ENCODE measurements around the gene LDB2. TPM values are rescaled to one million over a fixed set of nuclear protein-coding genes. Genes with fewer than 3 reads are reported as not detected.

LDB2 gene
- total and polyA plus RNA-seq, 7 donors, result 7.0 to 18.9 (median 10.1) TPM

DNA sequence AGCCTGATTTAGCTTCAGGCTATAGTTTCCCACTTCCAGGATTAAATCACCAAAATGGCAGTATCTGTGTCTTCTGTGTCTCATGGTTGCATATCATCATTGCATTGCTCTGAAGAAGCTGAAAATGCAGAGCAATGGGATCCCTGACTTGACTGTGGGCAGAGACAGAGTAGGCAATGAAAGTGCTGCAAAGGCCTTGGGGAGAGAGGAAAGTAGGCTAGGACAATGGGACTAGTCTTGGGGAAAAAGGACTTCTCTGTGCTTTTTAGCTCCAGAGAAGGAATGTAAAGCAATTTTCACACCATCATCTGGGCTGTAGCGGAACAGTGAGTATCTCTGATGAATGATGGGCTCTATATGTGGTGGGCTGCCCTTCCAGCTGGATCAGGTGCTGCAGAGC is 202.5 kb downstream of the LDB2 start:
- DNase-seq (no peak), ATAC-seq (no peak)
- H3K27ac ChIP-seq, result no peak overlapping the region
- H3K36me3 ChIP-seq (ENCODE audit: insufficient read depth in 1 of 2, low read depth in 1 of 2), result no peaks in the 10 kb centered on the region
- H3K27me3 ChIP-seq (ENCODE audit: insufficient read depth in 3 of 3, low read length in 2 of 3), result no peaks in the 10 kb centered on the region
- H3K9me3 ChIP-seq, result no peaks in the 10 kb centered on the region
- TF ChIP-seq, protein P1, sequence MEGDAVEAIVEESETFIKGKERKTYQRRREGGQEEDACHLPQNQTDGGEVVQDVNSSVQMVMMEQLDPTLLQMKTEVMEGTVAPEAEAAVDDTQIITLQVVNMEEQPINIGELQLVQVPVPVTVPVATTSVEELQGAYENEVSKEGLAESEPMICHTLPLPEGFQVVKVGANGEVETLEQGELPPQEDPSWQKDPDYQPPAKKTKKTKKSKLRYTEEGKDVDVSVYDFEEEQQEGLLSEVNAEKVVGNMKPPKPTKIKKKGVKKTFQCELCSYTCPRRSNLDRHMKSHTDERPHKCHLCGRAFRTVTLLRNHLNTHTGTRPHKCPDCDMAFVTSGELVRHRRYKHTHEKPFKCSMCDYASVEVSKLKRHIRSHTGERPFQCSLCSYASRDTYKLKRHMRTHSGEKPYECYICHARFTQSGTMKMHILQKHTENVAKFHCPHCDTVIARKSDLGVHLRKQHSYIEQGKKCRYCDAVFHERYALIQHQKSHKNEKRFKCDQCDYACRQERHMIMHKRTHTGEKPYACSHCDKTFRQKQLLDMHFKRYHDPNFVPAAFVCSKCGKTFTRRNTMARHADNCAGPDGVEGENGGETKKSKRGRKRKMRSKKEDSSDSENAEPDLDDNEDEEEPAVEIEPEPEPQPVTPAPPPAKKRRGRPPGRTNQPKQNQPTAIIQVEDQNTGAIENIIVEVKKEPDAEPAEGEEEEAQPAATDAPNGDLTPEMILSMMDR (IDR thresholded peaks at IDR 0.05), result no peak
- intact Hi-C loops (cut with DNase I), result no loop called here
- 36 to 67% (median 50%) methylated on average over 1 of the region's 1 CpG for WGBS, 3 donors
- H3K4me1 ChIP-seq, result no peaks in the 10 kb centered on the region
- H3K4me3 ChIP-seq, result no peak overlapping the region

DNA sequence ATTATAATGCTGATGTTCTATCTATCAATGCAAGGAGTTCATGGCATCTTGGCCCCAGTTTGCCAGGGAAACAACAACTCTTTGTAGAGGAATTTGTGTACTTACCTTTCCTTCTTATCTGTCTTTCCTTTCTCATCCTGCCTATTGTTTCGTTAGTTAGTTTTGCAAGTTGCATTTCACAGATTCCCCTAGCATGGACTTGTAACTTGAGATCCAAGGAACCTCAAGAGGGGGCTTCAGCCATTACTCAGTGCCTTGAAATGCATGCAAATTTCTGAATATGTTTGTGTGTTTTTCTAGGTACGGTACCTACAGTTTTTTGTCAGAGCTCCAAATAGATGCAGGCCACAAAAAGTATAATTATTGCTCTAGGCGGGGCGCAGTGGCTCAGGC is 203.6 kb downstream of the LDB2 start:
- Histone ChIP-seq H3K9me3 (no peaks in the 10 kb centered on the region), H3K4me3 (no peak overlapping the region), H3K4me1 (no peaks in the 10 kb centered on the region), H3K36me3 (ENCODE audit: insufficient read depth in 1 of 2, low read depth in 1 of 2) (no peaks in the 10 kb centered on the region), H3K27ac (no peak overlapping the region), H3K27me3 (ENCODE audit: insufficient read depth in 3 of 3, low read length in 2 of 3) (no peaks in the 10 kb centered on the region)
- 77 to 81% (median 79%) methylated on average over 4 of the region's 4 CpGs for WGBS, 3 donors
- TF ChIP-seq, protein P1 (IDR thresholded peaks at IDR 0.05), result no peak
- intact Hi-C loops (cut with DNase I), result no loop called here
- ATAC-seq (no peak), DNase-seq (no peak)

DNA sequence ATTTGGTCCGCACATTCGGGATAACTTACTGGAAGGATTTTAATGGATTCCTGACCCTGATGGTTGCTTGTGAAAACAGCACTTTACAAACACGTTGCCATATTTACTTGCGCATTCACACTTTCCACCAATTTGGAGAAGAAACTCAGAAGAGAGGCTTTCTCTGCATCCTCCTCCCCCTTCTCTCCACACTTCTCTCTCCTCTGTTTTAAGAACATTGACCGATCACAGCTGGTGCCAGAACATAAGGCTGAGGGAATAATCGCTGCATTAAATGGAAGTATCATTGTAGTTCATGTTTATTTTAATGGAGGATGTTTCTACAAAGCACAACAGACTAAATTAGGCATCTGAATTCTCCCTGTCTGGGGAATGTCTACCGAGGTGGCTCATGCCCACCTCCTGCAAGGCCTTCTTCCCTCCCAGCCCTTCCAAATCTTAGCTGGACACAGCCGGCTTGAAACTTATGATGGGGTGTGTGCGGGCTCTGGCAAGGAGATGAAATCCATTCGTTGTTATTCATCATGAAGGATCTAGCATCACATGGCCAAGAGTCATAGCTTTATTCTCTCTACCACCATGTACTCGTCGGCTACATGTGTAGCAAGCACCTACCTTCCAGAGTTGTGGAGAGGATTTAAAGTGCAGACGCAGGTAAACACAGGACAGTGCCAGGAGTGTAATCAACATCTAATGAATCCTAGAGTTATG is 204.1 kb downstream of the LDB2 start:
- H3K27me3 ChIP-seq (ENCODE audit: insufficient read depth in 3 of 3, low read length in 2 of 3), result no peaks in the 10 kb centered on the region
- H3K36me3 ChIP-seq (ENCODE audit: insufficient read depth in 1 of 2, low read depth in 1 of 2), result no peaks in the 10 kb centered on the region
- ATAC-seq, result no peak
- TF ChIP-seq, protein P1 (IDR thresholded peaks at IDR 0.05), result no peak
- 60 to 63% (median 60%) methylated on average over 13 of the region's 13 CpGs for WGBS, 3 donors
- H3K4me1 ChIP-seq, result no peaks in the 10 kb centered on the region
- DNase-seq, result no peak
- intact Hi-C loops (cut with DNase I), result no loop called here
- no peaks in the 10 kb centered on the region for H3K9me3 ChIP-seq
- no peak overlapping the region for H3K27ac ChIP-seq
- H3K4me3 ChIP-seq, result no peak overlapping the region

DNA sequence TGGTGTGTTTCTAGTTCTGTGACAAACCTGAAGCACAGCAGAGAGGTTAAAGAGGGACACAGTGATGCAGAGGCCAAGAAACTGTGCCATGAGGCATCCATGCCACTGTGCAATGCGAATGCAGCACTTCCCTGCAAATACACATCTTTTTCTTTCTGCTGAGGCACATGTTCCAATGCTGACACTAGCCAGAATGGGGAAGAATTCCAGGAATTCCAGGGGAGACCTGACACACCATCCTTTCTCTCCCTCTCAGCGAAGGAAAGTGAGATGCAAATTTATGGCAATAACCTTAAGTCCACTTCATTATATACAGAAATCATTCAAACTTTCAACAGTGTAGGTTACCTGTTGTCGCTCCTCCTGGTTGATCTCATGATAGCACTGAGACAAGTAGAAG is 204.8 kb downstream of the LDB2 start:
- H3K4me3 ChIP-seq, result no peak overlapping the region
- no peak overlapping the region for H3K27ac ChIP-seq
- TF ChIP-seq, protein P1 (IDR thresholded peaks at IDR 0.05), result no peak
- 74 to 78% (median 75%) methylated on average over 3 of the region's 3 CpGs for WGBS, 3 donors
- ATAC-seq (no peak), DNase-seq (no peak)
- no peaks in the 10 kb centered on the region for H3K4me1 ChIP-seq
- no peaks in the 10 kb centered on the region for H3K36me3 ChIP-seq (ENCODE audit: insufficient read depth in 1 of 2, low read depth in 1 of 2)
- no peaks in the 10 kb centered on the region for H3K27me3 ChIP-seq (ENCODE audit: insufficient read depth in 3 of 3, low read length in 2 of 3)
- intact Hi-C loops (cut with DNase I), result no loop called here
- H3K9me3 ChIP-seq, result no peaks in the 10 kb centered on the region

DNA sequence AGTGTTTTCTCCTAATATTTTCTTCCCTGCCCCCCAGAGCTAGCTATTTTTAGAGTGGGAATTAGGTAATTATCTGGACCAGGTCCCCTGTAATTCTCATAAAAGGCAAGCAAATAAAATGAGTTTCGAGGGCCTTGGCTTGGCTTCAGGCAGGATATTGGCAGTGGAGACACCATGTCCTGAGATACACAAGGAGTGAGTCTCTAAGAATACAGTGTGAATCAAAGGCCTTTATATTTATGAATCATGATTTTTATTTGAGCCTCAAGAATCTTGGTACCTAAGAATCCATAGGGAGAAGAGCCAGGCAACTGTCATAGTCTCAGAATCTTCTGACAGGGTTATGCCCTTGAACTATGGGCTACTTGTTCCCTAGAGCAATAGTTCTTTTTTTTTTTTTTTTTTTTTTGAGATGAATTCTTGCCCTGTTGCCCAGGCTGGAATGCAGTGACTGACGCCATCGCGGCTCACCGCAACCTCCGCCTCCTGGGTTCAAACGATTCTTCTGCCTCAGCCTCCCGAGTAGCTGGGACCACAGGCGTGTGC is 205.4 kb downstream of the LDB2 start:
- WGBS, 3 donors, result 76 to 84% (median 81%) methylated on average over 9 of the region's 9 CpGs
- Histone ChIP-seq H3K4me3 (no peak overlapping the region), H3K27me3 (ENCODE audit: insufficient read depth in 3 of 3, low read length in 2 of 3) (no peaks in the 10 kb centered on the region), H3K4me1 (no peaks in the 10 kb centered on the region), H3K36me3 (ENCODE audit: insufficient read depth in 1 of 2, low read depth in 1 of 2) (no peaks in the 10 kb centered on the region), H3K27ac (no peak overlapping the region), H3K9me3 (no peaks in the 10 kb centered on the region)
- no peak for DNase-seq
- intact Hi-C loops (cut with DNase I), result no loop called here
- ATAC-seq, result no peak
- TF ChIP-seq, protein P1 (IDR thresholded peaks at IDR 0.05), result no peak

Measured in psoas muscle (tissue), 8 donors.